Measurements from ENCODE around the gene TOMM6. TPM values are rescaled to one million over a fixed set of nuclear protein-coding genes. Genes with fewer than 3 reads are reported as not detected.
A peak's percentile ranks its signal among the peaks of the same experiment; 100 is the strongest.

Gene TOMM6
- total RNA-seq, 1 experiment from 2014 or later: 234 TPM

GRCh38 chr6:41791305-41791704, 3.8 kb downstream of the TOMM6 start:
- Histone ChIP-seq H3K36me3 (ENCODE audit: control insufficient read depth, insufficient read depth, low read length) (peaks cover 20% of the 10 kb centered on the region), H3K4me1 (ENCODE audit: control insufficient read depth, insufficient read depth, low read length) (peaks cover 4% of the 10 kb centered on the region; the same call in 1 of the 2 replicates), H3K9me3 (ENCODE audit: control insufficient read depth, insufficient read depth, low read depth, low read length) (no peaks in the 10 kb centered on the region), H3K4me3 (ENCODE audit: low read depth in 2 of 2, low read length in 2 of 2) (no peak overlapping the region), H3K27me3 (ENCODE audit: control insufficient read depth, insufficient read depth, low read length) (no peaks in the 10 kb centered on the region), H3K27ac (ENCODE audit: low read length) (no peak overlapping the region)
- BruUV-seq (replicated peaks): no TSS peak
- ATAC-seq (no peak), DNase-seq (ENCODE audit: low read depth, low spot score) (no peak)
- in situ Hi-C loops (cut with HindIII; ENCODE audit: low pct_unique_long_range_greater_than_20kb, low sequenced_read_pairs): no loop called here
- ChIA-PET CTCF (no interaction called here), POLR2A (interaction anchor here (0.6 kb wide), 3 partner anchors 109 to 265 kb away, joined by 6 to 11 read pairs (median 10); no protein-coding TSS in a partner anchor)
- intact Hi-C loops (cut with micrococcal nuclease; ENCODE audit: unreplicated experiment): no loop called here
- TF ChIP-seq REST (IDR thresholded peaks at IDR 0.05; ENCODE audit: insufficient read depth in 1 of 2, low read depth in 2 of 2, low read length in 1 of 2) (no peak), SIN3A (IDR thresholded peaks at IDR 0.05; ENCODE audit: borderline replicate concordance, insufficient read depth, low read depth, low read length) (no peak), TCF7L2 (IDR thresholded peaks at IDR 0.05; ENCODE audit: low read depth, low read length) (no peak), POLR2AphosphoS5 (IDR thresholded peaks at IDR 0.05; ENCODE audit: low read depth, low read length) (no peak), CTCF (IDR thresholded peaks at IDR 0.05) (no peak)

GRCh38 chr6:41791984-41792383, 4.5 kb downstream of the TOMM6 start:
- 0 out of 2 replicates have a peak, but pooled peaks have one; percentile 7 for TF ChIP-seq POLR2AphosphoS5 (IDR thresholded peaks at IDR 0.05; ENCODE audit: low read depth, low read length)
- no peak for TF ChIP-seq REST (IDR thresholded peaks at IDR 0.05; ENCODE audit: insufficient read depth in 1 of 2, low read depth in 2 of 2, low read length in 1 of 2)
- Histone ChIP-seq H3K27me3 (ENCODE audit: control insufficient read depth, insufficient read depth, low read length) (no peaks in the 10 kb centered on the region), H3K27ac (ENCODE audit: low read length) (no peak overlapping the region), H3K36me3 (ENCODE audit: control insufficient read depth, insufficient read depth, low read length) (peaks cover 20% of the 10 kb centered on the region), H3K4me1 (ENCODE audit: control insufficient read depth, insufficient read depth, low read length) (peaks cover 4% of the 10 kb centered on the region; the same call in 1 of the 2 replicates), H3K9me3 (ENCODE audit: control insufficient read depth, insufficient read depth, low read depth, low read length) (no peaks in the 10 kb centered on the region), H3K4me3 (ENCODE audit: low read depth in 2 of 2, low read length in 2 of 2) (no peak overlapping the region)
- CTCF ChIA-PET: no interaction called here
- POLR2A ChIA-PET: interaction anchor here (0.6 kb wide), 2 partner anchors 261 to 266 kb away, joined by 10 to 11 read pairs; no protein-coding TSS in a partner anchor
- intact Hi-C loops (cut with micrococcal nuclease; ENCODE audit: unreplicated experiment): no loop called here
- DNase-seq (ENCODE audit: low read depth, low spot score) (no peak), ATAC-seq (no peak)
- no TSS peak for BruUV-seq (replicated peaks)
- in situ Hi-C loops (cut with HindIII; ENCODE audit: low pct_unique_long_range_greater_than_20kb, low sequenced_read_pairs): no loop called here
